Stimulated activated CD4-positive, alpha-beta T cell treated with anti-CD3 and anti-CD28 coated beads, TNF-alpha, amount 100 ng/mL, for 1 hour (primary cell): ENCODE data around the gene CCDC88B.

Source experiments
- DNase-seq, 3 donors: peaks; one replicate each; pipeline ENCODE4 v3.0.0-alpha.2; 2020; ENCODE audit warnings: low read depth in 3 of 3, low spot score in 1 of 3

Gene CCDC88B

GRCh38 chr11:64339754-64340408 is at the start of gene CCDC88B:
Gene CCDC88B, plus strand, starts transcription at chr11:64340204. Its CDS starts 63 bp downstream, at chr11:64340267.
- peak; percentile 64 to 84 (median 70) for DNase-seq

GRCh38 chr11:64290352-64291261 is 49.4 kb upstream of the CCDC88B start:
- no peak for DNase-seq

DNA sequence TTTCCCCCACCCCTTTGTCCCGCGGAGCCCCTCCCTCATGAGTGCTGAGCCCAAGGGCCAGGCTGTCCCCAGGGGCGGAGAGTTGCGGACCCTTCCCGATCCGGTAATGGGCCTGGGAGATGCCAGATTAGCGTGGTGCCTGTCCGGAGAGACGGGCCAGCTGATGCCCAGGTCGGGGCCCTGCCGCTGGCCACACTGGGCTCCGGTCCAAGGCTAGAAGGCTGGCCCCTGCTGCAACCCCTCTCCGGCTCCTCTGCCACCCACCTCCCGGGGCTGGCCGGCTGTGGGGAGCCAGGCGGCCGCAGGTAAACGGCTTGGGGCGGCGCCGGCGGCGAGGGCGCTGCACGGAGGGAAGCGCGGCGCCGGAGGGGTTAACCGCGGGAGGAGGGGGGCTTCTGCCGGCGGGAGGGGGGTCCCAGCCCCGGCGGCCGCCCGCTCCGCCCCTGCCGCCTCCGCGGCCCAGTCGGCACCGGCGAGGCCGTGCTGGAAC is 48.7 kb upstream of the CCDC88B start, which contains the start of gene KCNK4:
KCNK4 (plus strand) TSS at position 41 of the 490 bp plus-strand sequence. CDS start 1,717 bp downstream, outside the sequence.
- DNase-seq, result no peak

DNA sequence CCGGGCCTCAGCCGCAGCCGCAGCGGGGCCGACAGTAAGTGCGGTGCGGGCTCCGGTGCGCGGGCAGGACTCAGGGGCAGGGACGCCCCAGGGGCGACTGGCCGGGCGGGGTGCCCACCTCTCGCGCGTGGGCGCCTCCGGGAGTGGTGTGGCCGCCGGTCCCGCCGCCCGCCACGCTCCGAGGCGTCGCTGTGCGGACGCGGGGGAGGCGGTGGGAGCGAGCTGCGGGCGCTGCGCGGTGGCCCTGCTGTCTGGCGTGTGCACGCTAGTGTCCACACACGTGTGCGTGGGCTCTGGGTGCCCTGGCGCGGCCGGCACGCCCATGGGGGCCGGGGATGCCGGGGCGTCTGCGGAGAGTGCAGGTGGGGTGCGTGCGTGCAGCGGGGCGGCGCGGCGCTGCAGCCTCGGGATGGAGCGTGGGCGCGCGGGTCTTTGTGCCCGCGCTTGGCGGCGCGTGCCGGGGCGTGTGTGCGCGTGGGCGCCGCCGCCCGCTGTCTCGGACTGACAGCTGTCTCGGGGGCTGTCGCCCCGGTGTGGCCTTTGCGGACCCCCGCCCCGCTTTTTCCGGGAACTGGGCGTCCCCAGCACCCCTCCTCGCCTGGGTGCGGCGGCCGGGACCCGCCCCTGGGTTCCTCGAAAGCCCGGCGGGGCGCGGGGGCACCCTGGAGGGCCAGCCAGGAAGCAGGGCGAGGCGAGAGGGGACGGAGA is 48.1 kb upstream of the CCDC88B start:
- DNase-seq, result no peak

DNA sequence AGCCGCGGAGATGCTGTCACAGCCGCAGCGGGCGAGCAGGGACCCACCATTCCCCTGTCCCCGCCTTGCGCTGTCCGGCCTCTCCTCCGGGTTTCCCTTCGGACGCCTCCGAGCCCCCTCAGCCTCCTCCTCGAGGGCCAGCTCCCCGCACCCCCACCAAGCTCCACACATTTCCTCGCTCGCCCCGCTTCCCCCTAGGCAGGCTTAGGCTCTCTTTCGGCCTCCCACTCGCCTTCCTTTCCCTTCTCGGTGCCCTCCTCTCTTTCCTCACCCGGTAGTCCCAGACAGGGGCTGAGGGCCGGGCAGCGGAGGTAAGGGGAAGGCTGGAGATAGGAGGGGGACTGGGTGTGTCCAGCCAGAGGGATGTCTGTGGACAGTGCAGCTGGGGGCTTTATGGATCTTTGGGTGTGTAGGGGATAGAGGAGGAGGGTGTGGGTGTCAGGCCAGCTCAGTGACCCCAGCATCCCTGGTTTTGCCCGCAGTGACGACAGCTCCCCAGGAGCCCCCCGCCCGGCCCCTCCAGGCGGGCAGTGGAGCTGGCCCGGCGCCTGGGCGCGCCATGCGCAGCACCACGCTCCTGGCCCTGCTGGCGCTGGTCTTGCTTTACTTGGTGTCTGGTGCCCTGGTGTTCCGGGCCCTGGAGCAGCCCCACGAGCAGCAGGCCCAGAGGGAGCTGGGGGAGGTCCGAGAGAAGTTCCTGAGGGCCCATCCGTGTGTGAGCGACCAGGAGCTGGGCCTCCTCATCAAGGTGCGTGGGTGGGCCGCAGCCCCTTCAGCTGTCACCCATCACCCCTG is 47.3 kb upstream of the CCDC88B start:
- no peak for DNase-seq

DNA sequence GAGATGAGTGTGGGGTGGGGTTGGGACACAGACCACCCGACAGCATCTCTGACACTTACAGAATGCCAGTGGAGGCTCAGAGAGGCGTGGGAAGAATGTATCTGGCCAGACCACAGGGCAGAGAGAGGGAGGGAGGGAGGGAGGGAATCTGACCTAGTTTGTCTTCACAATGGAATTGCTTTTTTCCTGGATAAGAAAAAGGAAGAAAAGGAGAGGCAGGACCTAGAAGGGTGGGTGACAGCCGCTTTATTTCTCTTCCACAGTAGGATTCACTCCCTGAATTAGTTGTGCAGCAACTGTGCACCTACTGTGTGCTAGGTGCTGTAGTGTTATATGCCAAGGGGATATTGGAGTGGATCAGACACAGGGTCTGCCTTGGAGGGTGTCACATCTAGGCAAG is 45.2 kb upstream of the CCDC88B start:
- no peak for DNase-seq

DNA sequence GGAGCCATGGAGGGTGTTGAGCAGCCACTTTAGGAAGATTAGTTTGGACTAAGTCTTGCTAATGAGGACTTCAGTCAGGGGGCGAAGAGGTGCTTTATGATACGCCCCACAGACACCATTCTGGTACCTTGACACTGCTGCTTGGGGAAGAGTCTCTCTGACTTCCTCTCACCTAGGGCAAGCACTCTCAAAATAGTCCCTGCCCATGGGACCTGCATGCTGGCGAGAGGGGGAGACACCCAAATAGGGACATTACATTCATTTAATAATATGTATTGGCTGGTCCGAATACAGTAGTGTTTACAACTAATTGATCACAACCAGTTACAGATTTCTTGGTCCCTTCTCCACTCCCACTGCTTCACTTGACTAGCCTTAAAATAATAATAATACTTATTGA is 44.2 kb upstream of the CCDC88B start:
- no peak for DNase-seq

GRCh38 chr11:64296236-64296635 is 43.8 kb upstream of the CCDC88B start:
- DNase-seq, result no peak

DNA sequence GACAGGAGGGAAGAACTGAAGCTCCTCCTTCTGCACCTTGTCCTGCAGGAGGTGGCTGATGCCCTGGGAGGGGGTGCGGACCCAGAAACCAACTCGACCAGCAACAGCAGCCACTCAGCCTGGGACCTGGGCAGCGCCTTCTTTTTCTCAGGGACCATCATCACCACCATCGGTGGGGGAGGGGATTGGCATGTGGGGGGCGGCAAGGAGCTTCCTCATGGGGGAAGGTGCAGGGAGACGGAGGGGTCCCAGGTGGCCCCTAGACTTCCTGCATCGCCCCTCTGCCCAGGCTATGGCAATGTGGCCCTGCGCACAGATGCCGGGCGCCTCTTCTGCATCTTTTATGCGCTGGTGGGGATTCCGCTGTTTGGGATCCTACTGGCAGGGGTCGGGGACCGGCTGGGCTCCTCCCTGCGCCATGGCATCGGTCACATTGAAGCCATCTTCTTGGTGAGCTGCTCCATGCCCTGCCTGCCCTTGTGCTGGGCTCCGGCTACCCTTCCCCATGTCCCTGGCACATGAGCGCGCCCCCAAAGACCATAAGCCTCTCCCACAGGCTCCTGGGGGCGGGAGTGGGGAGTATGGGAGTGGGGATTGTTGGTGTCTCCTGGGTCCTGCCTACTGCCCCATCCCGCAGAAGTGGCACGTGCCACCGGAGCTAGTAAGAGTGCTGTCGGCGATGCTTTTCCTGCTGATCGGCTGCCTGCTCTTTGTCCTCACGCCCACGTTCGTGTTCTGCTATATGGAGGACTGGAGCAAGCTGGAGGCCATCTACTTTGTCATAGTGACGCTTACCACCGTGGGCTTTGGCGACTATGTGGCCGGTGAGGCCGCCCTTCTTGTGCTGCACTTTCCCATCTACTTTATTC is 42.9 kb upstream of the CCDC88B start:
- DNase-seq, result no peak

- no peak for DNase-seq
Measured at GRCh38 chr11:64297699-64298358, 42.2 kb upstream of the CCDC88B start.

DNA sequence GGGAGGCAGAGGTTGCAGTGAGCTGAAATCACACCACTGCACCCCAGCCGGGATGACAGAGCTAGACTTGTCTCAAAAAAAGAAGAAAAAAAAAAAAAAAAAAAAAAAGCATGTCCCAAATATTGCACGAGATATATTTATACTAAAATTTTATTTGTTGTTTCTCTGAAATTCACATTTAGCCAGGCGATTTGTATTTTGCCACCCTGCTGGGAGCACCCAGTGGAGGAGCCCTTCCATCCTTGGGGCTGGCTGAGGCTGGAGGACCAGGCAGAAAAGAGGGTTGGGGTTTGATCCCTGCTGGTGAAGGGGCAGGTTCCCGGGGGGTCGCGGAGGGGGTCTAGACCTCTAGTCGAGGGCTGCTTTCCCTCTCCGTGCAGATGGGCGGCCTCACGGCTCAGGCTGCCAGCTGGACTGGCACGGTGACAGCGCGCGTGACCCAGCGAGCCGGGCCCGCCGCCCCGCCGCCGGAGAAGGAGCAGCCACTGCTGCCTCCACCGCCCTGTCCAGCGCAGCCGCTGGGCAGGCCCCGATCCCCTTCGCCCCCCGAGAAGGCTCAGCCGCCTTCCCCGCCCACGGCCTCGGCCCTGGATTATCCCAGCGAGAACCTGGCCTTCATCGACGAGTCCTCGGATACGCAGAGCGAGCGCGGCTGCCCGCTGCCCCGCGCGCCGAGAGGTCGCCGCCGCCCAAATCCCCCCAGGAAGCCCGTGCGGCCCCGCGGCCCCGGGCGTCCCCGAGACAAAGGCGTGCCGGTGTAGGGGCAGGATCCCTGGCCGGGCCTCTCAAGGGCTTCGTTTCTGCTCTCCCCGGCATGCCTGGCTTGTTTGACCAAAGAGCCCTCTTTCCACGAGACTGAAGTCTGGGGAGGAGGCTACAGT is 40.8 kb upstream of the CCDC88B start:
- no peak for DNase-seq

- no peak for DNase-seq
Measured at GRCh38 chr11:64299847-64300648, 40.0 kb upstream of the CCDC88B start, which contains the start of gene CATSPERZ. Gene CATSPERZ, plus strand, starts transcription at chr11:64300358. Its CDS starts 53 bp downstream, at chr11:64300411.

DNA sequence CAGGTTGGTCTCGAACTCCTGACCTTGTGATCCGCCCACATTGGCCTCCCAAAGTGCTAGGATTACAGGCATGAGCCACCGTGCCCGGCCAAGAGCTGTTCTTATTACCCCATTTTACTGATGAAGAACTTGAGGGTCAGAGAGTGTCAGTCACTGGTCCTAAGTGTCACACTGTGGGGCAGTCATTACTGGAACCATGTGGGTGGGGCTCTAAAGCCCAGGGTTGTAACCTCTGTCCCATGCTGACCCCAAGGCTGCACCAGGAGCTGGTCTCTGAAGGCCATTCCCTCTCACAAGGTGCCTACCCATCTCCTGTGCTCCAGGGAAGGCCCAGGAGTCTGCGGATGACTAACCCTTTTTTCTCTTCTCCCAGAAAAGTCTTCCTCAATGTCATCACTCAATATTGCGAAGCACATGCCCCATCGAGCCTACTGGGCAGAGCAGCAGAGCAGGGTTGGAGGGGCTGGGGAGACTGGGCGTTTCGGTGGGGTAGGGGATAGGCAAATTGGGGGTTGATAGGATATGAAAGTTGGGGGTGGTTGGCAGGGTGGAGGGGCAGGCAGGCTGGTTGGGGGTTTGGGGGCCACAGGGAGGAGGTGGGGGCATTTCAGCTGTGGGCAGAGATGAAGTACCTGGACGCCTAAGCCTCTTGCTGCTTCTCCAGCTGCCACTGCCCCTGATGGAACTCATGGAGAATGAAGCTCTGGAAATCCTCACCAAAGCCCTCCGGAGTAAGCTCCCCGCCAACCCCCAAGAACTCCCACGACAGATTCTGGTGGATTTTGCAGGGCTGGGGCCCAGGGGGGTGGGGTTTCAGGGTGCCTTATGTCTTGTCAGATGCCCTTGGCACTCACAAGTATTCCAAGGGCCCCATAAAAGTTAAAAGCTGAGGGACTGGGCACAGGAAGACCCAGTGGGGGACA is 36.6 kb upstream of the CCDC88B start:
- no peak for DNase-seq

DNA sequence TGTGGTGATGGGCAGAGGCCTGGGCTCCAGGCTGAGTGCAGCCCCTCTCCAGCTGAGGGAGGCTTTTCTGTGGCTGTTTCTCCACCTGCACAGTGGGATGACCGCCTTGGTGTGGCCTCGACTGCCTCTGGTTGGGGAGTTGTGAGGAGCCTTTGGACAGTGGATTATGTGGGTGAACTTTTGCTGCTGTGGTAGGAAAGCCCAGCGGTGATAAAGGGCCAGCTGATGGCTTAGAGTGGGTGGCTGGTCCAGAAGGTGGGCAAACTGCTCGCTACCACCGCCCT is 36.0 kb upstream of the CCDC88B start:
- DNase-seq, result no peak

- DNase-seq, result peak; percentile 83 to 94 (median 84)
Measured at GRCh38 chr11:64304316-64305072, 35.5 kb upstream of the CCDC88B start.
